GM19193 (cell line): ENCODE results near the gene SF3B5.

Experiments used
- POLR2A ChIP-seq: IDR thresholded peaks from 4 replicates; pipeline ENCODE4 v1.6.1; 2011; ENCODE audit not compliant: insufficient read depth, insufficient read length; ENCODE audit errors: extremely low read depth

Gene SF3B5

DNA sequence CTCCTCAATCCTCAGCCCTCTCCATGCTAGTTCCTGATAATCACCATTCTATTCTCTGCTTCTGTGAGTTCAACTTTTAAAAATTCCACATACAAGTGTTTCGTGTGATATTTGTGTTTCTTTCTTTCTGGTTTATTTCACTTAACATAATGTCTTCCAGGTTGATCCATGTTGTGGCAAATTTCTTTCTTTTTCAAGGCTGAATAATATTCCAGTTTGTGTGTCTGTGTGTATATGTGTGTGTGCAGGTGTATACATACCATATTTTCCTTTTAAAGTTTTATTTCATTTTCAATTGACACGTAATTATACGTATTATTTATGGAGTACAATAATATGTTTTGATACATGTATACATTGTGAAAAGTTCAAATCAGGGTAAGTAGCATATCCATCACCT is 19.8 kb upstream of the SF3B5 start:
- TF ChIP-seq POLR2A: no peak

DNA sequence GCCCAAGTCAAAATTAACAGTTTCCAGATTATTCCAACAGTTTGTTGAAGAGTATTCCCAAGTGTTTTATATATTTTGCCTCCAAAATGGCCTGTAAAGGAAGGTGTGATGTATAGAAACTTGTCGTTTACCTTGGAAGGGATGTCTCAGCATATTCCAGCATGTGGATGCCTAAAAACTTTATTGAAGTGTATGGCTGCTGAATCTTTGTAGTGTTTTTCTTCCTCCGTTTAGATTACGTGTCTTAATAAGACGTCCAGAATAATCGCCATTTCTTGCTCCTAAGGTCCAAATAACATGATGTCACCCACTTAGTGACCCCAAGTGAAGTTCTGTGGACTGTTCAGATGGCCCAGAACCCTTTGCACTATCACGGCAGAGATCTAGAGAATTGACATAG is 18.0 kb upstream of the SF3B5 start:
- no peak for TF ChIP-seq POLR2A

DNA sequence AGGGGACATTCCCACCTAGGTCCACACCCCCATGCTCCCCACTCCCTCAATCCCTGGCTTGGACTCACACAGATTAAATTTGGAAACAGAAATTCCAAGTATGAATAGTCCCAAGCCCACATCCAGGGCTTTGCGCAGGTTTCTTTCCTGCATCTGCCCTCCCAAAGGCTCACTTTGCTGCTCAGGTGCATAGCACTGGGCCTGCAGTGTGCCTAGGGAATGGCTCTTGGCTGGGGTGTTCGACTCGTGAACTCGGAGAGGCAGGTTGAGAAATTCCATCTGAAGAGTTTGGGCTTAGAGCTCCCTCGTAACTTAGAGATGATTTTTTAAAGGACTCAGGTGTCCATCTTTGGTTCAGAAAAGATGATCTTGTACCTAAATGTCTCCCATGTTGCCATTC is 14.8 kb upstream of the SF3B5 start:
- no peak for TF ChIP-seq POLR2A

DNA sequence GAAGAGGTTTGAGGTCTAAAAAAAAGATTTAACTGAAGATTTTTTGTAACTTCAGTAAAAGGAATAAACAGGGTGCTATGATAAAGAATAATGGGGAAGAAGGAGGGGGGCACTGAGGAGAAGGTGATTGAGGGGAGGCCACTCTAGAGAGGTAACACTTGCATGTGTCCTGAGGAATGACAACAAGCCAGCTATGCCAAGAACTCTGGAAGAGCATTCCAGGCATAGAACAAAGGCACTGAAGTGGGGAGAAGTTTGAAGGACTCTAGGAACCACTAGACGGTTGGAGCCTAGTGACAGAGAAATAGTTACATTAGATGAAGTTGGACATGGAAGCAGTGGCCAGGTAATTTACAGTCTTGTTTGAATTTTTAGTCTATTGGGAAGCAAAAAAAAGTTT is 10.8 kb upstream of the SF3B5 start:
- TF ChIP-seq POLR2A: no peak

- TF ChIP-seq POLR2A: no peak
Observed at GRCh38 chr6:144104898-144105487, 9.6 kb upstream of the SF3B5 start.

DNA sequence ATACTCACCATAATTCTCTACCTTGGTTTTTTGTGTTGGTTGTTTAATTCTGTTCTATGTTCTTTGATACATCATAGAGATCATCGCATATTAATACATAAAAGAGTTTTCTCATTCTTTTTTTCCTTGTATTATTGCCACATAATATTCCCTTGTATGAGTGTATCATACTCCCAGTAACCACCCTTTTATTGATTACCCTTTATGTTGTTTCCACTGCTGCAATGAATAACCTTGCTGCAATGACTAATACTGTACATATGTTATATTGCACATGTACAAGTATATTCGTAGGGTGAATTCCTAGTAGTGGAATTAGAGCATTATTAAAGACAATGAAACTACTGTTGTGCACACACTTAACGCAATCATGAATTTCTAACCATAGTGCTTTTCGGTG is 9.1 kb upstream of the SF3B5 start:
- no peak for TF ChIP-seq POLR2A

DNA sequence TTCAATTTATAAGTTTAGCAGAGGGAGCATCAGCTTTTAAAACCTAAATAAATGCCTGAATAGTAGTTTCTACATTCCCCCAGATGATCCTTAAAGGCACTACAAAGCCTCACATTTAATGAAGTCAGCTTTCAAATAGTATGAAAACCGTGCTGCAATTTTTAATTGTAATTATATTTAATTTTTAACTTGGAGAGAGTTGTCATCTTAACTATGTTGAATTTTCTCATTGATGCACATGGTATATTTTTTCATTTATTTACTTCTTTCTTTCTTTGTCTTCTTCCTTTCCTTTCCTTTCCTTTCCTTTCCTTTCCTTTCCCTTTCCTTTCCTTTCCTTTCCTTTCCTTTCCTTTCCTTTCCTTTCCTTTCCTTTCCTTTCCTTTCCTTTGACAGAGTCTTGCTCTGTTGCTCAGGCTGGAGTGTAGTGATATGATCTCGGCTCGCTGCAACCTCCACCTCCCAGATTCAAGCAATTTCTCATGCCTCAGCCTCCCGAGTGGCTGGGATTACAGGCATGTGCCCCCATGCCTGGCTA is 7.7 kb upstream of the SF3B5 start:
- no peak for TF ChIP-seq POLR2A

- no peak for TF ChIP-seq POLR2A
Observed at GRCh38 chr6:144098993-144099392, 3.6 kb upstream of the SF3B5 start.

DNA sequence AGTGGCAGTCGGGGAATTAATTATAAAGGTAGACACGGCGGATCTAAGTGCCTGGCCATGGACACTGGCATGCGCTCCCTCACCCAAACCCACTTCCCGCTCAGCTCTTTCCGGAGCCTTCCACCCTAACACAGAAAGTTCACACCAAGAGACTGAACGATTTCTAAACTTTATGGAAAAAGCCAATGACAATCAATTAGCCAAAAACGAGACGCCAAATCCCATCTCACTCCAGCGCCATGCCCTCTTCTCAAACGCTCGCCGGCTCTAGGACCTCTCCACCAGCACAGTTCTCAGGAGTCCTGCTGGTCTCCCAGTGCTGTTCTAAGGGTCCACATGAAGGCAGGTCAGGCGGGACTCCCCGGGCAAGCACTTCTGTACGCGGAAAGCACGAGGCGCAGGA is 641 bp downstream of the SF3B5 start:
- TF ChIP-seq POLR2A: no peak

- TF ChIP-seq POLR2A: no peak
Observed at GRCh38 chr6:144093658-144094057, 1.7 kb downstream of the SF3B5 start.

DNA sequence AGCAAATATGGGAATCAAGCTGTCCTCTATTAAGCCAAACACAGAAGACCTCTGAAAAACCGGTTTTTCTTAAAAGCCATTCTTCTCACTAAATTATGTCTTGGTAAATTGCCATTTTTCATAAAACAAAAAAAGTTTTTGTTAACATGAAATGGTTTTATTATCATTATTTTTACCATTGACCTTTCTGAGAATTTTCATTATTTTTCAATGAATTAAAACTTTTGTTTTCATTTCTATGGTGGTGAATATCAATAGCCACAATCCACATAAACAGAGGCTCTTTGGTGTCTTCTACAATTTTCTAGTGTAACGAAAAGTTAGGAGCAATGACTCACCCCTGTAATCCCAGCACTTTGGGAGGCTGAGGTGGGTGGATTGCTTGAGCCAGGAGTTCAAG is 2.1 kb downstream of the SF3B5 start:
- TF ChIP-seq POLR2A: no peak

DNA sequence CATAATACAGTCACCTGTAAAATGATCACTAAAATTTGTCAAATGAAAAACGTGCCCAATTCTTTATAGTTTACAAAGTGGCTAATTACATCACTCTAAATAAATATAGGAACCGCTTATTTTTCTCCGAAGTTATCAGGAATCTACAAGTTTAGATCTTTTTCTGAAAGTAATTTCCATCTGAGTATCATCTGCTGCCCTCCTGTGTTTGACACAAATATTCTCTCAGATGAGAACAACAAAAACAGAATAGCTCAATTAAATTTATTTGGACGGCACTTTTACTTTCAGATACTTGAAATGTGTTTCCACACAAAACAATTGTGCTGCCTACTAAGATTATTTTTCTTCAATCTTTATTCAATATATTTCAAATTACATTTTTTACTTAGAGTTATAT is 5.0 kb downstream of the SF3B5 start:
- no peak for TF ChIP-seq POLR2A

DNA sequence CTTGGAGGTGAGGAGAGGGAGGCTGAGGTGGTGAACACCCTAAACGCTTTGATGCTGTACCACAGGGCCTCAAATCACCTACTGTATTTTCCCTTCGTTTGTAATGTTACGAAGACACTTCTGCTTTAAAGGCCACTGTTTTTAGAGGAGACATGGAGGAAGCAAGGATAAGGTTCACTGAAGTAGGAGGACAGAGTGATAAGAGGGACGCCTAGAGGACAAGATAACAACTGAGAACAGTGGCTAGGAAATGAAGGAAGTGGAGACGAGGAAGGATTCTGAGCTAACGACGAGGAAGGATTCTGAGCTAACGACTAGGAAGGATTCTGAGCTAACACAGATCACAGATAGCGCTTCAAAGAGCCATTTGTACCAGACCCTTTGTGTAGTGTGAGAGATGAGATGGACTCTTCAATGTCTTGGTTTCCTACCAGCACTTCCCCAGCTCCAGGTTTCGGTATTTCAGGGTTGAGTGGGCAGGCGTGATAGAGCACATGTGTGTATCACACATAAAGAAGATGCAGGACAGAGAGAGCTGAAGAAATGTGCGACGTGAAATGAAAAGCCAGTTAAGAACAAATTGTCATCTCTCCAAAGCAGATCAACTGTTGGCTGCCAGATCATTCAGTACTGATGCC is 7.5 kb downstream of the SF3B5 start:
- no peak for TF ChIP-seq POLR2A

DNA sequence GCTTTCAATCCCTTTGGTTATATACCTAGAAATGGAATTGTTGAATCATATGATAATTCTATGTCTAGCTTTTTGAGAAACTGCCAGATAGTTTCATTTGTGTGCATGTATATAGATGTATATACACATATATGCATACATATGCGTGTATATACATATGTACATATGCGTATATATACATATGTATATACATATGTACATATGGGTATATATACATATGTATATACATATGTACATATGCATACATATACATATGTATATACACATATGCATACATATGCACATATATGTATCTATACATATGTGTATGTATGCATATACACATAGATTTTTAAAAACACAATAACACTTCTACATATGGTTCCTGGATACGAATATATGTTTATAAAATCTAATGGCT is 8.4 kb downstream of the SF3B5 start:
- TF ChIP-seq POLR2A: no peak

GRCh38 chr6:144083172-144083571 is 12.2 kb downstream of the SF3B5 start:
- no peak for TF ChIP-seq POLR2A

DNA sequence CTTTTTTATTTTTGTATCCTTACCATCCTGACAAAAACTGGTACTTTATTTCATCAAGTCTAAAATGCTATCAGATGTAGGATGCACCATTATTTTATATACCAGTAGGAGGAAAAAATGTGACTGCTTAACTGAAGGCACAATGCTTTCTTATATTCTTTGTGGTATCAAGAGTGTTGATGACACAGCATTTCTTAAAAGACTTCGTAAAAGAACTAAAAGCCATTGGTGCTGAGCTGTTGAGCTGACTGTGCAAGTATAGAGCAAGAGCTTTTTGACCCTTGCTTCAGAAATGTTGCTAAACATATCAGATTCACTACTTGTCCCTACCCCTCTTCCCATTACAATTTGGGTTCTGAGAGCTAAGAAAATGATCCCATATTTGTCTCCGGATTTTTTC is 17.5 kb downstream of the SF3B5 start:
- TF ChIP-seq POLR2A: no peak
